ENCODE measurements around the gene C5orf52.

DNA sequence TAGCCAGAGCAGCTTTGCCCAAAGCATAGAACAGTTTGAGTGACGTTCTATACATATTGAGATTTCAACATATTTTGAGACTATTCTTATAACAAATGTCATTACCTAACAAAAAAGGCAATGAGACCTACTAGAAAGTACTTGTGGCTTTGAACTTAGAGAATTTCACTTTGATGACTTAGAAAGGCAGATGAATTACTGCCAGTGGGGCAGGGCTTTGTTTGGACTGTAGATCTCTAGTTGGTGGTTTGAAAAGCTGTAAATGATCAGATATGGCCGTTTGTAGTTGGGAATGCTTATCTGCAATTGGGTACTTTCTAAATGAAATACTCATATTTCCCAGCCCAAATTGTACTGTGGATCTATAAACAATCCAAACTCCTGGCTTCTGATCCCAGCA is 47.2 kb upstream of the C5orf52 start:
- TF ChIP-seq PATZ1 (CRISPR knock-in tag; IDR thresholded peaks at IDR 0.05; ENCODE audit: borderline replicate concordance), result no peak
- TF ChIP-seq ZNF565 (CRISPR knock-in tag; conservative IDR thresholded peaks at IDR 0.05; ENCODE audit: low read depth), result no peak
- TF ChIP-seq BACH2 (CRISPR knock-in tag; IDR thresholded peaks at IDR 0.05; ENCODE audit: borderline replicate concordance), result no peak
- TF ChIP-seq TOX (CRISPR knock-in tag; IDR thresholded peaks at IDR 0.05; ENCODE audit: borderline replicate concordance), result no peak
- TF ChIP-seq PPARA (CRISPR knock-in tag; IDR thresholded peaks at IDR 0.05; ENCODE audit: borderline replicate concordance), result no peak
- no peak for TF ChIP-seq TCF4 (CRISPR knock-in tag; IDR thresholded peaks at IDR 0.05; ENCODE audit: borderline replicate concordance)
